ENCODE data around the gene DNAH1. TPM values are rescaled to one million over a fixed set of nuclear protein-coding genes. Genes with fewer than 3 reads are reported as not detected.

DNAH1 gene
- total and polyA plus RNA-seq, 3 donors from 2014 or later = 40.0 to 50.4 (median 49.1) TPM

GRCh38 chr3:52394751-52395502 is 78.8 kb downstream of the DNAH1 start:
- Histone ChIP-seq H3K9me3 (no peaks in the 10 kb centered on the region), H3K36me3 (ENCODE audit: low read depth, missing control alignments) (no peaks in the 10 kb centered on the region), H3K4me1 (no peaks in the 10 kb centered on the region), H3K27me3 (no peaks in the 10 kb centered on the region), H3K27ac (no peak overlapping the region), H3K4me3 (no peak overlapping the region)
- WGBS, 2 donors = 96% methylated on average over 4 to 10 of the region's 10 CpGs
- DNase-seq = no peak
- TF ChIP-seq POLR2A (IDR thresholded peaks at IDR 0.05) (no peak), CTCF (IDR thresholded peaks at IDR 0.05) (no peak)
- intact Hi-C loops (cut with DNase I; ENCODE audit: low total_unique reads) = no loop called here

- TF ChIP-seq CTCF (IDR thresholded peaks at IDR 0.05) = no peak
- WGBS, 2 donors = 87 to 91% methylated on average over 5 to 8 of the region's 8 CpGs
- Histone ChIP-seq H3K4me3 (no peak overlapping the region), H3K36me3 (ENCODE audit: low read depth, missing control alignments) (no peaks in the 10 kb centered on the region), H3K27me3 (no peaks in the 10 kb centered on the region), H3K4me1 (no peaks in the 10 kb centered on the region), H3K9me3 (no peaks in the 10 kb centered on the region), H3K27ac (no peak overlapping the region)
- intact Hi-C loops (cut with DNase I; ENCODE audit: low total_unique reads) = no loop called here
- no peak for DNase-seq
Observed at GRCh38 chr3:52395503-52395865, 79.4 kb downstream of the DNAH1 start.

- WGBS, 2 donors = 92 to 96% methylated on average over 22 to 25 of the region's 25 CpGs
- Histone ChIP-seq H3K4me1 (no peaks in the 10 kb centered on the region), H3K27me3 (no peaks in the 10 kb centered on the region), H3K9me3 (no peaks in the 10 kb centered on the region), H3K27ac (no peak overlapping the region), H3K4me3 (no peak overlapping the region), H3K36me3 (ENCODE audit: low read depth, missing control alignments) (no peaks in the 10 kb centered on the region)
- intact Hi-C loops (cut with DNase I; ENCODE audit: low total_unique reads) = no loop called here
- no peak for DNase-seq
- TF ChIP-seq POLR2A (IDR thresholded peaks at IDR 0.05) (no peak), CTCF (IDR thresholded peaks at IDR 0.05) (no peak)
Observed at GRCh38 chr3:52396011-52396906, 80.1 kb downstream of the DNAH1 start.

- H3K27ac ChIP-seq = no peak overlapping the region
- no peaks in the 10 kb centered on the region for H3K27me3 ChIP-seq
- WGBS, 2 donors = 90 to 93% methylated on average over 7 to 10 of the region's 10 CpGs
- TF ChIP-seq CTCF (IDR thresholded peaks at IDR 0.05) (no peak), POLR2A (IDR thresholded peaks at IDR 0.05) (no peak)
- no peaks in the 10 kb centered on the region for H3K36me3 ChIP-seq (ENCODE audit: low read depth, missing control alignments)
- no peaks in the 10 kb centered on the region for H3K4me1 ChIP-seq
- no peak for DNase-seq
- no peak overlapping the region for H3K4me3 ChIP-seq
- no peaks in the 10 kb centered on the region for H3K9me3 ChIP-seq
- intact Hi-C loops (cut with DNase I; ENCODE audit: low total_unique reads) = no loop called here
Observed at GRCh38 chr3:52396907-52397591, 80.9 kb downstream of the DNAH1 start.

All from testis (tissue), 3 donors.